Lower lobe of right lung (tissue), 2 donors: ENCODE data around the gene NEXN. TPM values are rescaled to one million over a fixed set of nuclear protein-coding genes. Genes with fewer than 3 reads are reported as not detected.

Source experiments
- ATAC-seq, 2 donors: fragments of 200-7000 bp; cut with Tn5 transposase; one replicate each; pipeline ENCODE4 v1.9.1; 2020 to 2022; ENCODE audit warnings: mild to moderate bottlenecking in 2 of 2, moderate library complexity in 2 of 2
- DNase-seq: peaks from one replicate; pipeline ENCODE4 v3.0.0-alpha.2; 2020
- H3K27ac ChIP-seq: fragments of 200-600 bp; one replicate; pipeline ENCODE4 v1.8.0; 2022
- H3K27me3 ChIP-seq: fragments of 200-600 bp; one replicate; pipeline ENCODE4 v1.8.0; 2022; ENCODE audit warnings: low read depth
- H3K36me3 ChIP-seq: fragments of 200-600 bp; one replicate; pipeline ENCODE4 v1.8.0; 2022; ENCODE audit warnings: mild to moderate bottlenecking
- H3K4me1 ChIP-seq: fragments of 200-600 bp; one replicate; pipeline ENCODE4 v1.8.0; 2022
- H3K4me3 ChIP-seq: fragments of 200-600 bp; one replicate; pipeline ENCODE4 v1.8.0; 2022; ENCODE audit warnings: mild to moderate bottlenecking
- H3K9me3 ChIP-seq: fragments of 200-600 bp; one replicate; pipeline ENCODE4 v1.8.0; 2022
- CTCF ChIP-seq: fragments of 200-600 bp; IDR thresholded peaks from one replicate; pipeline ENCODE4 v1.8.0; 2022; ENCODE audit warnings: antibody characterized with exemption, mild to moderate bottlenecking
- intact Hi-C: fragments of 100-400 bp; cut with DNase I; formaldehyde crosslinking; loops from one replicate; pipeline ENCODE4 v1.11.0; 2022
- total RNA-seq: library from RNA; stranded (reverse); fragmentation: NEBNext Ultra II Directional; extraction: Animal tissue kit (Norgen Biotek cat#: 25700); gene quantifications from one replicate; pipeline ENCODE4 v1.2.1, GENCODE V29; 2021
- donor health status: DM: no; HTN: yes; CAD: no; lungs with severe emphysema.

Gene NEXN
- total RNA-seq, 1 donor from 2014 or later, result 16.5 TPM

DNA sequence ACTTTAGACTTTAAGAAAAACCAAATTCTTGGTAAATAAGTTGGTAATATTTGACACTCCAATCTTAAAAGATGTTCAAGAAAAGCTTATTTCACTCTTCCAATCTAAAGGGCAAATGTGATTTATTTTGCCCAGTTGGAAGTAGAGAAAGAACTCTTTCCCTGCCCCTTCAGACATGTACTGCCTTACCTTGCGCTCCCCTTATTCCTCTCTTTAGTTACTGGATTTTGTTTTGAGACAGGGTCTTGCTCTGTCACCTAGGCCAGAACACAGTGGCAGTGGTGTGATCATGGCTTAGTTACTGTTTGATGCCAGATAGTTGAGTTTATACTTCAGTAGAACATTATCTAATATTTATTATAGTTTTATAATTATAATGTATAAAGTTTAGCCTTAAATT, 62.9 kb downstream of the NEXN start:
- Histone ChIP-seq H3K27me3 (no peaks in the 10 kb centered on the region), H3K9me3 (no peaks in the 10 kb centered on the region), H3K27ac (no peak overlapping the region), H3K36me3 (peaks cover 100% of the 10 kb centered on the region), H3K4me3 (no peak overlapping the region), H3K4me1 (peaks cover 10% of the 10 kb centered on the region)
- ATAC-seq, result no peak
- DNase-seq, result no peak
- TF ChIP-seq CTCF, result no peak
- intact Hi-C loops, result no loop called here

DNA sequence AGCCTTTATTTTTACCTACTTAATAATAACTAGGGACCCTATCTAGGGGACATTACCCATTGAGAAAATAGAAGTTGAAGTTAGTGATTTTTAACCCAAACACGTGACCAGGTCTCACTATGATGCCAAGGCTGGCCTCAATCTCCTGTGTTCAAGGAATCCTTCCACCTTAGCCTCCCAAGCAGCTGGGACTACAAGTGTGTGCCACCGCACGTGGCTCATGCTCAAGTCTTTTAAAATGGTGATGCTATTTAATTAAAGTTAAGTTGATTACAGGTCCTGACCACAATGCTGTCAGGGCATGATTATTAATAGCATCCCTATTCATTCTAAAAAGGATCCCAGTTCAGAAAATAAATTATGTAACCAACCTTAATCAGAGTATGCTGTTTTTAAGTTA, 65.5 kb downstream of the NEXN start:
- peaks cover 7% of the 10 kb centered on the region for H3K4me1 ChIP-seq
- H3K36me3 ChIP-seq, result peaks cover 99% of the 10 kb centered on the region
- H3K27ac ChIP-seq, result no peak overlapping the region
- H3K9me3 ChIP-seq, result no peaks in the 10 kb centered on the region
- intact Hi-C loops, result no loop called here
- no peaks in the 10 kb centered on the region for H3K27me3 ChIP-seq
- ATAC-seq, result no peak
- no peak for TF ChIP-seq CTCF
- H3K4me3 ChIP-seq, result no peak overlapping the region
- no peak for DNase-seq

DNA sequence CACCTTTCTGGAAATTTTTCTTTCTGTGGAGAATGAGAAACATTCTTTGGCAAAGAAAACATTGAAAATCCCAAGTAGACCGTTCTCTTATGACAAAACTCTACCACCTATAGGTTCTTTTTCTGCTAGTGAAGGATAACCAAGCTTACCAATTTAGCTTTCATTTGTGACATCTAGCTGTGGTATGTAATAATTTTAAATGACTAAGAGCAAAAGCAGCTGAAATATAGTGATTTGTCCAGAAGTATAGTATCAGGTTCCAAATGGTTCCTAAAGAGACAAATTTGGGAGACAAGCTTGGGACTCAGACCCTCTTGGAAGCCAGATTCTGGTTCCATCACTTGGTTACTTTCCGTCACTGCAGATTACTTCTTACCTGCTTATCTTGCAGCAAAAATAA, 66.1 kb downstream of the NEXN start:
- H3K4me3 ChIP-seq, result no peak overlapping the region
- DNase-seq (no peak), ATAC-seq (no peak)
- H3K4me1 ChIP-seq, result peaks cover under 1% of the 10 kb centered on the region
- peaks cover 99% of the 10 kb centered on the region for H3K36me3 ChIP-seq
- H3K9me3 ChIP-seq, result no peaks in the 10 kb centered on the region
- H3K27ac ChIP-seq, result no peak overlapping the region
- no peak for TF ChIP-seq CTCF
- intact Hi-C loops, result no loop called here
- no peaks in the 10 kb centered on the region for H3K27me3 ChIP-seq

DNA sequence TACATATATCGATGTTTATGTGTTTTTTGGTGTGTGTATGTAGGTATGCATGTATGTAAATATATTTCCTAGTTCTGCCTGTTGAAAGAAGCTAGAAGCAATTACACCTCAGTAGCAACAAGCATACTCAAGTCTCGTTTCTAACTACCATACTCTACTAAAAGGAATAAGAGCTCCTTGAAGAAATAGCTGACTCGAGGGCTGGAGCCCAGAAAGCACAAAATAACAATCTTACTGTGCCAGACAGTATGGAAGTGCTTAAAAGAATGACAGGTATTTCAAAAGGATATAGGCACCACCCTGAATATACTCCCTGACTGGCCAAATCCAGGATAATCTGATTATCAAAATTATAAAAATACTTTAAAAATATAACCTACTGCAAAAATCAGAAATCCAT, 67.3 kb downstream of the NEXN start:
- Histone ChIP-seq H3K4me3 (no peak overlapping the region), H3K27me3 (no peaks in the 10 kb centered on the region), H3K27ac (no peak overlapping the region), H3K9me3 (no peaks in the 10 kb centered on the region), H3K36me3 (peaks cover 99% of the 10 kb centered on the region), H3K4me1 (no peaks in the 10 kb centered on the region)
- intact Hi-C loops, result no loop called here
- ATAC-seq, result peak; percentile 53 to 76
- TF ChIP-seq CTCF, result no peak
- no peak for DNase-seq

DNA sequence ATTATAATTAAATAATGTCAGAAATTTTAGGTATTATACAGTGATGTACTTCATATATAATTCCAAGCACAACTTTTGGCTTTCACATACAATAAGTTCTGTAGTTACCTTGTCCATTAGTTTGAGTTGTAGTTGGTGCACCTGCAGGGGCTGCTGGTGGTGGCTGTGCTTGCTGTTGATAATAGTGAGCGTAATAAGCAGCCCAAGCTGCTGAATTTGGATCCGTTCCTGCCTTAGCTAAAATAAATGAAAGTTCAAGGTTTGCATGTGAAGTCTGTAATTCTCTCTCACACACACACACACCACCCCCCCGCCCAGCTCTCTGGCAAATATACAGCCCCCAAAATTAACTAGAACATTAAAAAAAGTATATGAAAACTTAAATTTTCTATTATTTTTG, 68.0 kb downstream of the NEXN start:
- no peaks in the 10 kb centered on the region for H3K27me3 ChIP-seq
- H3K4me3 ChIP-seq, result no peak overlapping the region
- H3K36me3 ChIP-seq, result peaks cover 99% of the 10 kb centered on the region
- intact Hi-C loops, result no loop called here
- H3K27ac ChIP-seq, result no peak overlapping the region
- H3K4me1 ChIP-seq, result no peaks in the 10 kb centered on the region
- no peak for TF ChIP-seq CTCF
- ATAC-seq (no peak), DNase-seq (no peak)
- no peaks in the 10 kb centered on the region for H3K9me3 ChIP-seq

DNA sequence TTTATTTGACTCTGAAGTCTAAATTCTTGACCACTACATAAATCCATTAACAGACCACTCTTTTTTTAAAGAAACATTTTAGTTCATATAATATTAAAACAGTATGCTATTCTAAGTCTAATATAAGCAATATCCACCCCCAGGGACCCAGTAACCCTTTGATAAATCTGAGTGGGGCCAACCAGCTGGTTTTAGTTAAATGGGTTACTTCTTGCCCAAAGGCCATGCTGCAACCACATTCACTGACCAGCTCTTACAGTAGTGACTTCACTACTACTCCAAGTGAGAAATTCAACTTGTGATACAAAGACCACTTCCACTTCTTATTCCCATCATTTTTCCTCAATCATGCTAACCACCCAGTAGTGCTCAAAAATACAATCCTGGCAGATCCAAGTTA, 70.0 kb downstream of the NEXN start:
- no peak overlapping the region for H3K4me3 ChIP-seq
- H3K9me3 ChIP-seq, result no peaks in the 10 kb centered on the region
- H3K4me1 ChIP-seq, result no peaks in the 10 kb centered on the region
- TF ChIP-seq CTCF, result no peak
- H3K27ac ChIP-seq, result no peak overlapping the region
- DNase-seq, result no peak
- peaks cover 99% of the 10 kb centered on the region for H3K36me3 ChIP-seq
- intact Hi-C loops, result no loop called here
- H3K27me3 ChIP-seq, result no peaks in the 10 kb centered on the region
- no peak for ATAC-seq
